Naive thymus-derived CD4-positive, alpha-beta T cell (primary cell): Measurements from ENCODE around the gene GRIA3. TPM values are rescaled to one million over a fixed set of nuclear protein-coding genes. Genes with fewer than 3 reads are reported as not detected.
"Not testable (repeated sequence)": the region's sequence is repeated elsewhere in the genome, so short reads cannot be mapped to it uniquely, and the experiment has no call there.

Source experiments
- ATAC-seq: fragments of 150-1000 bp; cut with Tn5 transposase; 2 replicates; pipeline ENCODE4 v1.10.0; 2021; ENCODE audit warnings: mild to moderate bottlenecking, moderate library complexity
- CTCF ChIA-PET: fragments of 350-600 bp; sonication (Branson Sonifier 250); formaldehyde crosslinking; loops from one replicate; lab custom pipeline; 2021; ENCODE audit warnings: antibody characterized with exemption; lab: Charles Lee
- POLR2A ChIA-PET: fragments of 350-600 bp; sonication (Branson Sonifier 250); formaldehyde crosslinking; loops from one replicate; lab custom pipeline; 2021; ENCODE audit warnings: antibody characterized with exemption, inconsistent platforms; lab: Charles Lee
- DNase-seq, 9 donors: peaks; one replicate each; pipeline versions ENCODE4 v3.0.0 to v3.0.0-alpha.2; 2020 to 2022; ENCODE audit warnings: mixed read lengths in 1 of 9
- H3K27ac ChIP-seq: one replicate; pipeline ENCODE4 v1.7.0; 2013; ENCODE audit warnings: mild to moderate bottlenecking, low read depth, low read length, moderate library complexity
- H3K27me3 ChIP-seq, 2 donors: one replicate each; pipeline ENCODE4 v1.7.0; 2013; ENCODE audit warnings: low read length in 2 of 2, mild to moderate bottlenecking in 2 of 2, moderate library complexity in 2 of 2; ENCODE audit not compliant: control insufficient read depth in 2 of 2, insufficient read depth in 2 of 2
- H3K36me3 ChIP-seq, 3 experiments: 1 replicate in 2 of 3; 2 replicates in 1 of 3; pipeline ENCODE4 v1.7.0; 2013; ENCODE audit warnings: low read length in 3 of 3, mild to moderate bottlenecking in 3 of 3, moderate library complexity in 1 of 3; ENCODE audit not compliant: insufficient read depth in 3 of 3, control insufficient read depth in 2 of 3
- H3K4me1 ChIP-seq, 2 donors: one replicate each; pipeline ENCODE4 v1.7.0; 2013; ENCODE audit warnings: low read length in 2 of 2, mild to moderate bottlenecking in 2 of 2, moderate library complexity in 1 of 2; ENCODE audit not compliant: control insufficient read depth in 2 of 2, insufficient read depth in 2 of 2
- H3K4me3 ChIP-seq: 2 replicates; pipeline ENCODE4 v1.7.0; 2013; ENCODE audit warnings: mild to moderate bottlenecking, low read length
- H3K9me3 ChIP-seq, 3 experiments: 1 replicate in 2 of 3; 2 replicates in 1 of 3; pipeline ENCODE4 v1.7.0; 2013; ENCODE audit warnings: low read length in 3 of 3; ENCODE audit not compliant: control insufficient read depth in 2 of 3
- H3K27ac Mint-ChIP-seq, 9 donors: one replicate each; pipeline ENCODE4 v1.8.0; 2020 to 2022; ENCODE audit warnings: mixed read lengths in 9 of 9, mild to moderate bottlenecking in 8 of 9, moderate library complexity in 5 of 9, inconsistent platforms in 2 of 9
- H3K27me3 Mint-ChIP-seq, 5 donors: one replicate each; pipeline ENCODE4 v1.8.0; 2021 to 2022; ENCODE audit warnings: mixed read lengths in 5 of 5, mild to moderate bottlenecking in 1 of 5
- H3K36me3 Mint-ChIP-seq, 5 donors: one replicate each; pipeline ENCODE4 v1.8.0; 2020 to 2022; ENCODE audit warnings: mixed read lengths in 5 of 5, mild to moderate bottlenecking in 3 of 5, inconsistent platforms in 1 of 5
- H3K4me1 Mint-ChIP-seq, 7 donors: one replicate each; pipeline ENCODE4 v1.8.0; 2020 to 2022; ENCODE audit warnings: mixed read lengths in 7 of 7, mild to moderate bottlenecking in 3 of 7, inconsistent platforms in 1 of 7
- H3K4me3 Mint-ChIP-seq, 10 donors: one replicate each; pipeline ENCODE4 v1.8.0; 2020 to 2022; ENCODE audit warnings: mild to moderate bottlenecking in 10 of 10, mixed read lengths in 10 of 10, moderate library complexity in 6 of 10, inconsistent platforms in 2 of 10
- H3K9me3 Mint-ChIP-seq, 11 donors: one replicate each; pipeline ENCODE4 v1.8.0; 2020 to 2022; ENCODE audit warnings: mixed read lengths in 11 of 11, mild to moderate bottlenecking in 4 of 11, inconsistent platforms in 1 of 11, moderate library complexity in 1 of 11
- intact Hi-C, 2 donors: fragments of 100-400 bp; cut with micrococcal nuclease; formaldehyde crosslinking; loops; one replicate each; pipeline ENCODE4 v1.15.1; 2023
- polyA plus RNA-seq, 2 donors: library from polyadenylated mRNA; unstranded; fragments of 300-500 nt; fragmentation: Illumina TruSeq; gene quantifications; one replicate each; pipeline ENCODE4 v1.2.3, GENCODE V29; 2021
- total RNA-seq, 6 experiments: library from RNA in 5 of 6; stranded (reverse) in 5 of 6; gene quantifications; 1 replicate in 5 of 6; 2 replicates in 1 of 6; pipeline ENCODE4 v1.2.3 and lab custom pipeline; 2021 to 2026

The GRIA3 gene
- total and polyA plus RNA-seq, 7 experiments from 2014 or later, result not detected

- Histone ChIP-seq H3K4me3 (no peak overlapping the region), H3K27ac (no peak overlapping the region), H3K4me1 (no peaks in the 10 kb centered on the region), H3K36me3 (no peaks in the 10 kb centered on the region), H3K9me3 (no peaks in the 10 kb centered on the region), H3K27me3 (no peaks in the 10 kb centered on the region)
- intact Hi-C loops, result no loop called here
- H3K4me3 Mint-ChIP-seq, result no peak overlapping the region
- CTCF ChIA-PET, result no interaction called here
- POLR2A ChIA-PET, result no interaction called here
- no peaks in the 10 kb centered on the region for H3K36me3 Mint-ChIP-seq
- DNase-seq, result no peak
- H3K27ac Mint-ChIP-seq, result no peak overlapping the region
- no peak for ATAC-seq
- no peaks in the 10 kb centered on the region for H3K9me3 Mint-ChIP-seq
- H3K27me3 Mint-ChIP-seq, result peaks cover 0 to 4% (median 0%) of the 10 kb centered on the region in 5 donors
- H3K4me1 Mint-ChIP-seq, result no peaks in the 10 kb centered on the region
Observed at GRCh38 chrX:123340696-123341095, 156.6 kb downstream of the GRIA3 start.

GRCh38 chrX:123348468-123348867, 164.4 kb downstream of the GRIA3 start:
- no peaks in the 10 kb centered on the region for H3K9me3 Mint-ChIP-seq
- CTCF ChIA-PET, result no interaction called here

GRCh38 chrX:123350226-123350625, 166.1 kb downstream of the GRIA3 start:
- no peak overlapping the region for H3K4me3 Mint-ChIP-seq
- peaks cover 0 to 9% (median 5%) of the 10 kb centered on the region in 5 donors for H3K27me3 Mint-ChIP-seq
- intact Hi-C loops, result no loop called here

More at GRCh38 chrX:123348468-123348867, 164.4 kb downstream of the GRIA3 start:
- Mint-ChIP-seq H3K27ac (no peak overlapping the region), H3K4me1 (no peaks in the 10 kb centered on the region), H3K4me3 (no peak overlapping the region), H3K36me3 (no peaks in the 10 kb centered on the region), H3K27me3 (peaks cover 0 to 9% (median 5%) of the 10 kb centered on the region in 5 donors)
- no peaks in the 10 kb centered on the region for H3K4me1 ChIP-seq
- ATAC-seq, result no peak
- H3K9me3 ChIP-seq, result no peaks in the 10 kb centered on the region
- no peaks in the 10 kb centered on the region for H3K27me3 ChIP-seq
- H3K36me3 ChIP-seq, result no peaks in the 10 kb centered on the region
- no peak overlapping the region for H3K27ac ChIP-seq
- intact Hi-C loops, result no loop called here
- POLR2A ChIA-PET, result no interaction called here
- no peak overlapping the region for H3K4me3 ChIP-seq
- DNase-seq, result no peak

GRCh38 chrX:123357941-123358340, 173.9 kb downstream of the GRIA3 start:
- Mint-ChIP-seq H3K9me3 (peaks cover 0 to 2% (median 0%) of the 10 kb centered on the region in 11 donors), H3K4me1 (no peaks in the 10 kb centered on the region), H3K27me3 (peaks cover 0 to 12% (median 3%) of the 10 kb centered on the region in 5 donors), H3K4me3 (no peak overlapping the region), H3K27ac (no peak overlapping the region), H3K36me3 (no peaks in the 10 kb centered on the region)
- no peaks in the 10 kb centered on the region for H3K36me3 ChIP-seq
- DNase-seq (no peak), ATAC-seq (no peak)
- CTCF ChIA-PET, result no interaction called here
- no peaks in the 10 kb centered on the region for H3K4me1 ChIP-seq
- H3K27ac ChIP-seq, result no peak overlapping the region
- H3K27me3 ChIP-seq, result no peaks in the 10 kb centered on the region
- no peaks in the 10 kb centered on the region for H3K9me3 ChIP-seq
- POLR2A ChIA-PET, result no interaction called here
- H3K4me3 ChIP-seq, result no peak overlapping the region
- intact Hi-C loops, result no loop called here

More at GRCh38 chrX:123350226-123350625, 166.1 kb downstream of the GRIA3 start:
- no peaks in the 10 kb centered on the region for H3K4me1 ChIP-seq
- Mint-ChIP-seq H3K4me1 (no peaks in the 10 kb centered on the region), H3K36me3 (no peaks in the 10 kb centered on the region), H3K27ac (no peak overlapping the region), H3K9me3 (no peaks in the 10 kb centered on the region)
- ATAC-seq, result no peak
- H3K36me3 ChIP-seq, result no peaks in the 10 kb centered on the region
- POLR2A ChIA-PET, result no interaction called here
- no peaks in the 10 kb centered on the region for H3K9me3 ChIP-seq
- CTCF ChIA-PET, result no interaction called here
- no peak overlapping the region for H3K4me3 ChIP-seq
- no peak for DNase-seq
- H3K27ac ChIP-seq, result no peak overlapping the region
- H3K27me3 ChIP-seq, result no peaks in the 10 kb centered on the region

GRCh38 chrX:123358457-123358856, 174.4 kb downstream of the GRIA3 start:
- CTCF ChIA-PET, result no interaction called here
- Mint-ChIP-seq H3K36me3 (no peaks in the 10 kb centered on the region), H3K27ac (no peak overlapping the region), H3K9me3 (peaks cover 0 to 2% (median 0%) of the 10 kb centered on the region in 11 donors), H3K4me3 (no peak overlapping the region), H3K4me1 (no peaks in the 10 kb centered on the region), H3K27me3 (peaks cover 0 to 12% (median 3%) of the 10 kb centered on the region in 5 donors)
- Histone ChIP-seq H3K27me3 (no peaks in the 10 kb centered on the region), H3K9me3 (no peaks in the 10 kb centered on the region), H3K27ac (no peak overlapping the region), H3K4me3 (no peak overlapping the region), H3K36me3 (no peaks in the 10 kb centered on the region), H3K4me1 (no peaks in the 10 kb centered on the region)
- intact Hi-C loops, result no loop called here
- no peak for ATAC-seq
- POLR2A ChIA-PET, result no interaction called here
- no peak for DNase-seq

- no peaks in the 10 kb centered on the region for H3K9me3 ChIP-seq
Observed at GRCh38 chrX:123361371-123361770, 177.3 kb downstream of the GRIA3 start.

GRCh38 chrX:123386196-123386595, 202.1 kb downstream of the GRIA3 start:
- H3K27me3 ChIP-seq, H3K9me3 ChIP-seq, H3K27me3 Mint-ChIP-seq, H3K4me3 Mint-ChIP-seq, H3K36me3 Mint-ChIP-seq, POLR2A ChIA-PET, DNase-seq, H3K27ac Mint-ChIP-seq, H3K36me3 ChIP-seq, H3K4me1 ChIP-seq, H3K27ac ChIP-seq, intact Hi-C loops, ATAC-seq, H3K4me3 ChIP-seq, H3K4me1 Mint-ChIP-seq, CTCF ChIA-PET: not testable (repeated sequence)
- peaks cover under 1 to 35% (median 9%) of the 10 kb centered on the region in 11 donors for H3K9me3 Mint-ChIP-seq

More at GRCh38 chrX:123361371-123361770, 177.3 kb downstream of the GRIA3 start:
- H3K27ac Mint-ChIP-seq, result no peak overlapping the region
- no peaks in the 10 kb centered on the region for H3K4me1 ChIP-seq
- H3K36me3 ChIP-seq, result no peaks in the 10 kb centered on the region
- no peak for DNase-seq
- ChIA-PET CTCF (no interaction called here), POLR2A (interaction anchor here (0.7 kb wide), 1 partner anchor 1639 kb away, joined by 3 read pairs; no protein-coding TSS in a partner anchor)
- H3K27ac ChIP-seq, result no peak overlapping the region
- H3K4me3 ChIP-seq, result no peak overlapping the region
- no peaks in the 10 kb centered on the region for H3K27me3 ChIP-seq
- H3K27me3 Mint-ChIP-seq, result peaks cover 0 to 12% (median 0%) of the 10 kb centered on the region in 5 donors
- ATAC-seq, result no peak
- no peaks in the 10 kb centered on the region for H3K4me1 Mint-ChIP-seq
- H3K9me3 Mint-ChIP-seq, result peaks cover 0 to 2% (median 0%) of the 10 kb centered on the region in 11 donors
- intact Hi-C loops, result no loop called here
- H3K4me3 Mint-ChIP-seq, result no peak overlapping the region
- no peaks in the 10 kb centered on the region for H3K36me3 Mint-ChIP-seq
